Vagina (tissue), 2 donors: ENCODE measurements around the gene CDK19.

Source experiments
- POLR2AphosphoS5 ChIP-seq, 2 donors: sonication (generic); formaldehyde crosslinking; IDR thresholded peaks; one replicate each; pipeline ENCODE4 v1.9.0; 2017; ENCODE audit warnings: antibody characterized with exemption in 2 of 2, mild to moderate bottlenecking in 2 of 2, low read depth in 1 of 2; ENCODE audit not compliant: insufficient read depth in 1 of 2
- TF ChIP-seq, protein P1 (sequence below), 3 experiments: fragments of 450-650 bp in 2 of 3; fragments of 200-600 bp in 1 of 3; sonication (generic) in 1 of 3; IDR thresholded peaks; one replicate each; pipeline ENCODE4 v1.5.1; 2017 to 2019; ENCODE audit warnings: antibody characterized with exemption in 3 of 3, mild to moderate bottlenecking in 2 of 3, moderate library complexity in 2 of 3

DNA sequence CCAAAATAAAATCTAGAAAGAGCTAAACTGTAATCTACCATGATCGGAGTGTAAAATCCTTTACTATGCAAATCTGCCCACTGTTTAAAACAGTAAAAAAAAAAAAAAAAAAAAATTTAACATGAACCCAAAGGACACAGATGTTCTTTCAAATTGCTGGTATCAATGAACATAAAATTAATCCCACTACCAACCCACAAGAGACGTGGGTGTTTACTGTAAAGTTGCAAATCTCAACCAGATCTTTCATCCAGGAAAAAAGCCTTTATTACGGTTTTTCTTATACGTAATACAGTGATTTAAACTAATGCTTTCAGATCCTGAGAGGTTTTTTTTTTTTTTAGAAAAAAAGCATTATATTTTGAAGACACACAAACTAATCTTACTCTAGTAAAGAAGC is 2.5 kb downstream of the CDK19 start:
- TF ChIP-seq, protein P1, sequence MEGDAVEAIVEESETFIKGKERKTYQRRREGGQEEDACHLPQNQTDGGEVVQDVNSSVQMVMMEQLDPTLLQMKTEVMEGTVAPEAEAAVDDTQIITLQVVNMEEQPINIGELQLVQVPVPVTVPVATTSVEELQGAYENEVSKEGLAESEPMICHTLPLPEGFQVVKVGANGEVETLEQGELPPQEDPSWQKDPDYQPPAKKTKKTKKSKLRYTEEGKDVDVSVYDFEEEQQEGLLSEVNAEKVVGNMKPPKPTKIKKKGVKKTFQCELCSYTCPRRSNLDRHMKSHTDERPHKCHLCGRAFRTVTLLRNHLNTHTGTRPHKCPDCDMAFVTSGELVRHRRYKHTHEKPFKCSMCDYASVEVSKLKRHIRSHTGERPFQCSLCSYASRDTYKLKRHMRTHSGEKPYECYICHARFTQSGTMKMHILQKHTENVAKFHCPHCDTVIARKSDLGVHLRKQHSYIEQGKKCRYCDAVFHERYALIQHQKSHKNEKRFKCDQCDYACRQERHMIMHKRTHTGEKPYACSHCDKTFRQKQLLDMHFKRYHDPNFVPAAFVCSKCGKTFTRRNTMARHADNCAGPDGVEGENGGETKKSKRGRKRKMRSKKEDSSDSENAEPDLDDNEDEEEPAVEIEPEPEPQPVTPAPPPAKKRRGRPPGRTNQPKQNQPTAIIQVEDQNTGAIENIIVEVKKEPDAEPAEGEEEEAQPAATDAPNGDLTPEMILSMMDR (IDR thresholded peaks at IDR 0.05), result no peak
- TF ChIP-seq POLR2AphosphoS5 (IDR thresholded peaks at IDR 0.05; ENCODE audit: insufficient read depth in 1 of 2, low read depth in 1 of 2), result no peak
